ENCODE data around the gene USP13. TPM values are rescaled to one million over a fixed set of nuclear protein-coding genes. Genes with fewer than 3 reads are reported as not detected.

USP13 gene
- total and polyA plus RNA-seq, 2 of the 13 experiments (the other 11 are each of a cell fraction or from before 2014, with no cell fraction given) = 15.9 to 36.7 TPM

DNA sequence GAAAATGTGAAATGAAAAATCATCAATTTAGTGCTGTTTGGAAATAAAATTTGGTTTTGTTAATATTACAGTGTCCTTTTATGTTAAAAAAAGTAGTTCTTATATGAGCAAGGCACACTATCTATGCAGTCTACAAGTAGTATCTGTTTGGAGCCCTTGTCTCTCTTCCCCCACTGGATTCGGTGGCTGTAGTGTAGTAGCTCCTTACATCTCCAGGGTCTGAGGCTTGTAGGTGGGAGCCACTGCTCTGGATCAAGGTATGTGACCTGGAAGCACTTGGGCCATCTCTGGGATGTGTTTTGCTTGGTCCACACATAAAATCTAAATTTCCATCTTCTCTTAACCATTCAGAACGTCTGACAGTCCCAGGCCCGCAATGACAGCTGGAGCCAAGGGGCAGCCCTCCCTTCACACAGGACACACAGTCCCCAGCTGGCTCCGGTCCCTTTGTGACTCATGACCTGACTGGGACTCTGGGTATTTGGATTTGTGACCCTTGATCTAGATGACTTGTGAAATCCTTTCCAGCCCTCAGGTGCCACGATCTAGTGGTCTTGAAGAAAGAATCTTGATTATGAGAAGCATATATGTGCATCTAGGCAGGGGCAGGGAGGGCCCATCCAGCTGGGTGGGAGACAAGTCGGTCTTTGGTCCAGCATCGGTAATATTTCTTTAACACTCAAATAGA, 80.0 kb downstream of the USP13 start (continued):
- TF ChIP-seq, protein P1, sequence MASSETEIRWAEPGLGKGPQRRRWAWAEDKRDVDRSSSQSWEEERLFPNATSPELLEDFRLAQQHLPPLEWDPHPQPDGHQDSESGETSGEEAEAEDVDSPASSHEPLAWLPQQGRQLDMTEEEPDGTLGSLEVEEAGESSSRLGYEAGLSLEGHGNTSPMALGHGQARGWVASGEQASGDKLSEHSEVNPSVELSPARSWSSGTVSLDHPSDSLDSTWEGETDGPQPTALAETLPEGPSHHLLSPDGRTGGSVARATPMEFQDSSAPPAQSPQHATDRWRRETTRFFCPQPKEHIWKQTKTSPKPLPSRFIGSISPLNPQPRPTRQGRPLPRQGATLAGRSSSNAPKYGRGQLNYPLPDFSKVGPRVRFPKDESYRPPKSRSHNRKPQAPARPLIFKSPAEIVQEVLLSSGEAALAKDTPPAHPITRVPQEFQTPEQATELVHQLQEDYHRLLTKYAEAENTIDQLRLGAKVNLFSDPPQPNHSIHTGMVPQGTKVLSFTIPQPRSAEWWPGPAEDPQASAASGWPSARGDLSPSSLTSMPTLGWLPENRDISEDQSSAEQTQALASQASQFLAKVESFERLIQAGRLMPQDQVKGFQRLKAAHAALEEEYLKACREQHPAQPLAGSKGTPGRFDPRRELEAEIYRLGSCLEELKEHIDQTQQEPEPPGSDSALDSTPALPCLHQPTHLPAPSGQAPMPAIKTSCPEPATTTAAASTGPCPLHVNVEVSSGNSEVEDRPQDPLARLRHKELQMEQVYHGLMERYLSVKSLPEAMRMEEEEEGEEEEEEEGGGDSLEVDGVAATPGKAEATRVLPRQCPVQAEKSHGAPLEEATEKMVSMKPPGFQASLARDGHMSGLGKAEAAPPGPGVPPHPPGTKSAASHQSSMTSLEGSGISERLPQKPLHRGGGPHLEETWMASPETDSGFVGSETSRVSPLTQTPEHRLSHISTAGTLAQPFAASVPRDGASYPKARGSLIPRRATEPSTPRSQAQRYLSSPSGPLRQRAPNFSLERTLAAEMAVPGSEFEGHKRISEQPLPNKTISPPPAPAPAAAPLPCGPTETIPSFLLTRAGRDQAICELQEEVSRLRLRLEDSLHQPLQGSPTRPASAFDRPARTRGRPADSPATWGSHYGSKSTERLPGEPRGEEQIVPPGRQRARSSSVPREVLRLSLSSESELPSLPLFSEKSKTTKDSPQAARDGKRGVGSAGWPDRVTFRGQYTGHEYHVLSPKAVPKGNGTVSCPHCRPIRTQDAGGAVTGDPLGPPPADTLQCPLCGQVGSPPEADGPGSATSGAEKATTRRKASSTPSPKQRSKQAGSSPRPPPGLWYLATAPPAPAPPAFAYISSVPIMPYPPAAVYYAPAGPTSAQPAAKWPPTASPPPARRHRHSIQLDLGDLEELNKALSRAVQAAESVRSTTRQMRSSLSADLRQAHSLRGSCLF (CRISPR knock-in tag; IDR thresholded peaks at IDR 0.05; ENCODE audit: borderline replicate concordance) = no peak
- TF ChIP-seq TRIM22 (IDR thresholded peaks at IDR 0.05) (no peak), NR2C2 (CRISPR knock-in tag; IDR thresholded peaks at IDR 0.05; ENCODE audit: borderline replicate concordance) (peak; percentile 42; the same call in 1 of the 2 replicates), PHF5A (CRISPR knock-in tag; IDR thresholded peaks at IDR 0.05; ENCODE audit: low read depth, unreplicated experiment) (no peak), ZNF800 (CRISPR knock-in tag; IDR thresholded peaks at IDR 0.05) (no peak), RARA (CRISPR knock-in tag; IDR thresholded peaks at IDR 0.05) (peak; percentile 88), EP300 (IDR thresholded peaks at IDR 0.05; ENCODE audit: low read depth in 2 of 2, low read length in 2 of 2) (peak in 1 of 2 experiments; percentile 80; a peak in 2 of 4 replicates), EP300 (CRISPR knock-in tag; IDR thresholded peaks at IDR 0.05; ENCODE audit: borderline replicate concordance) (peak; percentile 74; the same call in 1 of the 2 replicates), ZBTB39 (CRISPR knock-in tag; IDR thresholded peaks at IDR 0.05) (no peak), HDAC6 (IDR thresholded peaks at IDR 0.05; ENCODE audit: low read depth, low read length) (no peak), NKX3-1 (CRISPR knock-in tag; IDR thresholded peaks at IDR 0.05) (no peak), ISL2 (CRISPR knock-in tag; IDR thresholded peaks at IDR 0.05) (peak; percentile 58; the same call in 1 of the 2 replicates), KDM4B (CRISPR knock-in tag; IDR thresholded peaks at IDR 0.05) (peak; percentile 59; the same call in 1 of the 2 replicates)
- TF ChIP-seq, protein P2, sequence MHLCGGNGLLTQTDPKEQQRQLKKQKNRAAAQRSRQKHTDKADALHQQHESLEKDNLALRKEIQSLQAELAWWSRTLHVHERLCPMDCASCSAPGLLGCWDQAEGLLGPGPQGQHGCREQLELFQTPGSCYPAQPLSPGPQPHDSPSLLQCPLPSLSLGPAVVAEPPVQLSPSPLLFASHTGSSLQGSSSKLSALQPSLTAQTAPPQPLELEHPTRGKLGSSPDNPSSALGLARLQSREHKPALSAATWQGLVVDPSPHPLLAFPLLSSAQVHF (CRISPR knock-in tag; IDR thresholded peaks at IDR 0.05) = no peak
- TF ChIP-seq, protein P3, sequence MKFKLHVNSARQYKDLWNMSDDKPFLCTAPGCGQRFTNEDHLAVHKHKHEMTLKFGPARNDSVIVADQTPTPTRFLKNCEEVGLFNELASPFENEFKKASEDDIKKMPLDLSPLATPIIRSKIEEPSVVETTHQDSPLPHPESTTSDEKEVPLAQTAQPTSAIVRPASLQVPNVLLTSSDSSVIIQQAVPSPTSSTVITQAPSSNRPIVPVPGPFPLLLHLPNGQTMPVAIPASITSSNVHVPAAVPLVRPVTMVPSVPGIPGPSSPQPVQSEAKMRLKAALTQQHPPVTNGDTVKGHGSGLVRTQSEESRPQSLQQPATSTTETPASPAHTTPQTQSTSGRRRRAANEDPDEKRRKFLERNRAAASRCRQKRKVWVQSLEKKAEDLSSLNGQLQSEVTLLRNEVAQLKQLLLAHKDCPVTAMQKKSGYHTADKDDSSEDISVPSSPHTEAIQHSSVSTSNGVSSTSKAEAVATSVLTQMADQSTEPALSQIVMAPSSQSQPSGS (CRISPR knock-in tag; IDR thresholded peaks at IDR 0.05) = no peak

Measured in HepG2 (cell line).